A673 (cell line): ENCODE results near the gene NR2F1-AS1. TPM values are rescaled to one million over a fixed set of nuclear protein-coding genes. Genes with fewer than 3 reads are reported as not detected.

Source experiments
- Bru-seq: library from RNA; stranded (reverse); fragments of 400-500 nt; gene quantifications from one replicate; lab custom pipeline; 2021; lab: Mats Ljungman, UMichigan
- BruChase-seq, 2 experiments: library from RNA; stranded (reverse); fragments of 400-500 nt; gene quantifications; one replicate each; lab custom pipeline; 2021; lab: Mats Ljungman, UMichigan
- BruUV-seq: library from RNA; stranded (reverse); fragments of 400-500 nt; replicated peaks from 2 replicates; lab custom pipeline; 2021; lab: Mats Ljungman, UMichigan
- CTCF ChIA-PET: fragments of 300-600 bp; sonication (Branson Sonifier 250); formaldehyde crosslinking; loops from one replicate; lab custom pipeline; 2022; ENCODE audit warnings: antibody characterized with exemption; lab: Charles Lee
- POLR2A ChIA-PET: fragments of 300-600 bp; sonication (Branson Sonifier 250); formaldehyde crosslinking; loops from one replicate; lab custom pipeline; 2022; ENCODE audit warnings: antibody characterized with exemption; ENCODE audit not compliant: low non-redundant PET; lab: Charles Lee
- DNase-seq: peaks from one replicate; pipeline ENCODE4 v3.0.0-alpha.2; 2015; ENCODE audit warnings: low spot score
- H3K27ac ChIP-seq: fragments of 200-600 bp; sonication (generic); 2 replicates; pipeline ENCODE4 v1.5.1; 2016; ENCODE audit warnings: mixed run types, low read depth, mild to moderate bottlenecking, mixed read lengths, antibody characterized with exemption, low read length; ENCODE audit not compliant: poor library complexity, severe bottlenecking
- H3K27me3 ChIP-seq: fragments of 200-600 bp; sonication (generic); replicated peaks from 2 replicates; pipeline ENCODE4 v1.6.1; 2017; ENCODE audit warnings: mixed run types, low read depth, mild to moderate bottlenecking, mixed read lengths, antibody characterized with exemption, low read length; ENCODE audit not compliant: insufficient read depth, poor library complexity
- H3K36me3 ChIP-seq: fragments of 200-600 bp; sonication (generic); 2 replicates; pipeline ENCODE4 v1.6.1; 2016; ENCODE audit warnings: mixed run types, mild to moderate bottlenecking, mixed read lengths, antibody characterized with exemption, low read length; ENCODE audit not compliant: insufficient read depth, poor library complexity, severe bottlenecking
- H3K4me1 ChIP-seq: fragments of 200-600 bp; sonication (generic); 2 replicates; pipeline ENCODE4 v1.6.1; 2017; ENCODE audit warnings: mixed run types, mild to moderate bottlenecking, mixed read lengths, antibody characterized with exemption, low read length; ENCODE audit not compliant: insufficient read depth, poor library complexity, severe bottlenecking
- H3K4me3 ChIP-seq: fragments of 200-600 bp; sonication (generic); 2 replicates; pipeline ENCODE4 v1.5.1; 2016; ENCODE audit warnings: low read depth, mixed run types, mild to moderate bottlenecking, mixed read lengths, low read length; ENCODE audit not compliant: poor library complexity, severe bottlenecking
- H3K9me3 ChIP-seq: fragments of 200-600 bp; sonication (generic); 2 replicates; pipeline ENCODE4 v1.6.1; 2016; ENCODE audit warnings: mixed run types, low read depth, mild to moderate bottlenecking, mixed read lengths, antibody characterized with exemption, low read length; ENCODE audit not compliant: poor library complexity, severe bottlenecking
- EZH2 ChIP-seq: fragments of 200-600 bp; sonication (generic); IDR thresholded peaks from 2 replicates; pipeline ENCODE4 v1.6.1; 2017; ENCODE audit warnings: borderline replicate concordance, low read depth, mild to moderate bottlenecking, mixed read lengths, antibody characterized with exemption, low read length; ENCODE audit not compliant: poor library complexity, severe bottlenecking
- intact Hi-C: fragments of 100-400 bp; cut with micrococcal nuclease; formaldehyde crosslinking; loops from one replicate; pipeline ENCODE4 v1.10.0; 2022; ENCODE audit not compliant: unreplicated experiment
- long read RNA-seq: library from polyadenylated mRNA; stranded (forward); transcript quantifications from one replicate; pipeline ENCODE4 v2.0.0, GENCODE V29; 2022
- total RNA-seq: library from RNA; stranded (reverse); gene quantifications from 2 replicates; pipeline ENCODE4 v1.2.3, GENCODE V29; 2021
- TF ChIP-seq, protein P1 (sequence below): fragments of 300-800, 200-600 bp; sonication (generic); conservative IDR thresholded peaks from 2 replicates; pipeline ENCODE4 v1.5.1; 2017; ENCODE audit warnings: low read depth, mild to moderate bottlenecking, antibody characterized with exemption, low read length, moderate library complexity, mixed read lengths

The NR2F1-AS1 gene
- total RNA-seq: 1.8 and 2.3 TPM in 2 replicates
- percentile 38 among the genes with signal in this experiment for Bru-seq, nascent RNA
- BruChase-seq, experiment 1, labeled RNA remaining after a 2-hour chase: percentile 42 among the genes with signal in this experiment
- BruChase-seq, experiment 2, labeled RNA remaining after a 6-hour chase: percentile 32 among the genes with signal in this experiment
- long read RNA-seq, partial matches to known transcripts: 0 of 3 reads
- long read RNA-seq, other reads (novel, unspliced or antisense): 3 of 3 reads

DNA sequence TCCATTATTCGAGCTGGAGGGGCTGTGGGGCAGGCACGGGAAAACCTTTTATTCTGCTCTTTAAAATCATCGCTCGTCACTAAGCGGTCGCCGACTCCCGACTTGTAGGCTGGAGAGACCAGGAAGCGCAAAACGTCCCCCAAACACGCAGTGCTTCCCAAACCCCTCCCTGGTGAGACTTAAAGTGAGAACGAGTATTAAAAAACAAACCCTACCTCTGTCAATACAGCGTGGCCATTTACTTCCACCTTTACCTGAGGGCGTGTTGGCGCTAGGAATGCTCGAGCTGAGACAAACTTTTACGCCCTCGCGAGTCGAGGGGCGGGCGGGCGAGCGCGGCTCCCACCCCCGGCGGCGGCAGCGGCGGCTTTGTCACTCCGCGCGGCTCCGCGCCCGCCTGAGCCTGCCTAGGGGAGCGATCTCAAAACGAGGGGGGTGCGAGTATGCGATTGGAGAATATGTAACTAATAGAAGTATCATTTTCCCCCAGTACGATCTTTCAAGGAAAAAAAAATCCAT lies at the start of gene NR2F1-AS1:
NR2F1-AS1 (minus strand) TSS at position 293 of the 519 bp plus-strand sequence.
- ChIA-PET POLR2A (no interaction called here), CTCF (interaction anchor here (0.5 kb wide), 1 partner anchor 223 kb away, joined by 4 read pairs; no protein-coding TSS in a partner anchor)
- Histone ChIP-seq H3K4me3 (peak within 1 kb of the TSS; percentile 57), H3K4me1 (peaks cover 13% of the 10 kb centered on the region), H3K36me3 (no peaks in the 10 kb centered on the region), H3K27me3 (peaks cover 5% of the 10 kb centered on the region), H3K27ac (peak within 1 kb of the TSS; percentile 26), H3K9me3 (no peaks in the 10 kb centered on the region)
- no peak for TF ChIP-seq EZH2
- TF ChIP-seq, protein P1, sequence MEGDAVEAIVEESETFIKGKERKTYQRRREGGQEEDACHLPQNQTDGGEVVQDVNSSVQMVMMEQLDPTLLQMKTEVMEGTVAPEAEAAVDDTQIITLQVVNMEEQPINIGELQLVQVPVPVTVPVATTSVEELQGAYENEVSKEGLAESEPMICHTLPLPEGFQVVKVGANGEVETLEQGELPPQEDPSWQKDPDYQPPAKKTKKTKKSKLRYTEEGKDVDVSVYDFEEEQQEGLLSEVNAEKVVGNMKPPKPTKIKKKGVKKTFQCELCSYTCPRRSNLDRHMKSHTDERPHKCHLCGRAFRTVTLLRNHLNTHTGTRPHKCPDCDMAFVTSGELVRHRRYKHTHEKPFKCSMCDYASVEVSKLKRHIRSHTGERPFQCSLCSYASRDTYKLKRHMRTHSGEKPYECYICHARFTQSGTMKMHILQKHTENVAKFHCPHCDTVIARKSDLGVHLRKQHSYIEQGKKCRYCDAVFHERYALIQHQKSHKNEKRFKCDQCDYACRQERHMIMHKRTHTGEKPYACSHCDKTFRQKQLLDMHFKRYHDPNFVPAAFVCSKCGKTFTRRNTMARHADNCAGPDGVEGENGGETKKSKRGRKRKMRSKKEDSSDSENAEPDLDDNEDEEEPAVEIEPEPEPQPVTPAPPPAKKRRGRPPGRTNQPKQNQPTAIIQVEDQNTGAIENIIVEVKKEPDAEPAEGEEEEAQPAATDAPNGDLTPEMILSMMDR: no peak
- intact Hi-C loops: loop anchor here (2.0 to 10.0 kb wide), 3 partner anchors 220 to 1936 kb away; no protein-coding TSS in a partner anchor
- DNase-seq: peak; percentile 28
- no TSS peak for BruUV-seq

GRCh38 chr5:93626801-93627200 lies 45.8 kb upstream of the NR2F1-AS1 start:
- TF ChIP-seq, protein P1: no peak
- no peak for TF ChIP-seq EZH2
- no peak for DNase-seq
- no peaks in the 10 kb centered on the region for H3K4me1 ChIP-seq
- no TSS peak for BruUV-seq
- ChIA-PET POLR2A (no interaction called here), CTCF (no interaction called here)
- H3K27me3 ChIP-seq: no peaks in the 10 kb centered on the region
- no peak overlapping the region for H3K4me3 ChIP-seq
- H3K27ac ChIP-seq: no peak overlapping the region
- H3K36me3 ChIP-seq: no peaks in the 10 kb centered on the region
- no peaks in the 10 kb centered on the region for H3K9me3 ChIP-seq
- intact Hi-C loops: no loop called here

- BruUV-seq: no TSS peak
- POLR2A ChIA-PET: no interaction called here
- TF ChIP-seq, protein P1: no peak
- TF ChIP-seq EZH2: no peak
These were observed 42.1 kb upstream of the NR2F1-AS1 start for GRCh38 chr5:93623153-93623552.

More at GRCh38 chr5:93623153-93623552, 42.1 kb upstream of the NR2F1-AS1 start:
- intact Hi-C loops: no loop called here
- H3K27ac ChIP-seq: no peak overlapping the region
- no peaks in the 10 kb centered on the region for H3K4me1 ChIP-seq
- DNase-seq: no peak
- no peaks in the 10 kb centered on the region for H3K27me3 ChIP-seq
- CTCF ChIA-PET: no interaction called here
- no peak overlapping the region for H3K4me3 ChIP-seq
- H3K9me3 ChIP-seq: no peaks in the 10 kb centered on the region
- no peaks in the 10 kb centered on the region for H3K36me3 ChIP-seq
